ENCODE data around the gene SNRNP40.

The SNRNP40 gene

DNA sequence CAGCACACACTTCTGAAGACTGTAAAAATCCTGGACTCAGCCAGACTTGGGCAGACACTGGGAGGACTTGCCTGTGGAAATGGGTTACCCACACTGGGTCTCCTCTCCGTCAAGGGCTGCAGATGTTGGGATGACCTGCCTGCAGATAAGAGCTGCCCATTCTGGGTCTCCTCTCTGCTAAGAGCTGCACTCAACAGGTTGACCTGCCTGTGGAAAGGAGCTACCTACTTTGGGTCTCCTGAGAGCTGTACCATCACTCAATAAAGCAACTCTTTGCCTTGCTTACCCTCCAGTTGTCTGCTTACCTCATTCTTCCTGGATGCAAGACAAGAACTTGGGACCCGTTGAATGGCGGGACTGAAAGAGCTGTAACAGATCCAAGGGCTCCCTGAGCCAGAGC is 28.4 kb upstream of the SNRNP40 start:
- TF ChIP-seq, protein P1, sequence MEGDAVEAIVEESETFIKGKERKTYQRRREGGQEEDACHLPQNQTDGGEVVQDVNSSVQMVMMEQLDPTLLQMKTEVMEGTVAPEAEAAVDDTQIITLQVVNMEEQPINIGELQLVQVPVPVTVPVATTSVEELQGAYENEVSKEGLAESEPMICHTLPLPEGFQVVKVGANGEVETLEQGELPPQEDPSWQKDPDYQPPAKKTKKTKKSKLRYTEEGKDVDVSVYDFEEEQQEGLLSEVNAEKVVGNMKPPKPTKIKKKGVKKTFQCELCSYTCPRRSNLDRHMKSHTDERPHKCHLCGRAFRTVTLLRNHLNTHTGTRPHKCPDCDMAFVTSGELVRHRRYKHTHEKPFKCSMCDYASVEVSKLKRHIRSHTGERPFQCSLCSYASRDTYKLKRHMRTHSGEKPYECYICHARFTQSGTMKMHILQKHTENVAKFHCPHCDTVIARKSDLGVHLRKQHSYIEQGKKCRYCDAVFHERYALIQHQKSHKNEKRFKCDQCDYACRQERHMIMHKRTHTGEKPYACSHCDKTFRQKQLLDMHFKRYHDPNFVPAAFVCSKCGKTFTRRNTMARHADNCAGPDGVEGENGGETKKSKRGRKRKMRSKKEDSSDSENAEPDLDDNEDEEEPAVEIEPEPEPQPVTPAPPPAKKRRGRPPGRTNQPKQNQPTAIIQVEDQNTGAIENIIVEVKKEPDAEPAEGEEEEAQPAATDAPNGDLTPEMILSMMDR (conservative IDR thresholded peaks at IDR 0.05) = no peak
- H3K27ac ChIP-seq = no peak overlapping the region

- H3K27ac ChIP-seq = no peak overlapping the region
- TF ChIP-seq, protein P1 (conservative IDR thresholded peaks at IDR 0.05) = no peak
Measured at GRCh38 chr1:31324093-31324492, 27.5 kb upstream of the SNRNP40 start.

- TF ChIP-seq, protein P1 (conservative IDR thresholded peaks at IDR 0.05) = no peak
- H3K27ac ChIP-seq = no peak overlapping the region
Measured at GRCh38 chr1:31318146-31318545, 21.6 kb upstream of the SNRNP40 start.

GRCh38 chr1:31315902-31316301 is 19.3 kb upstream of the SNRNP40 start:
- TF ChIP-seq, protein P1 (conservative IDR thresholded peaks at IDR 0.05) = no peak

GRCh38 chr1:31310198-31310597 is 13.6 kb upstream of the SNRNP40 start:
- no peak overlapping the region for H3K27ac ChIP-seq
- TF ChIP-seq, protein P1 (conservative IDR thresholded peaks at IDR 0.05) = no peak

More at GRCh38 chr1:31315902-31316301, 19.3 kb upstream of the SNRNP40 start:
- no peak overlapping the region for H3K27ac ChIP-seq

DNA sequence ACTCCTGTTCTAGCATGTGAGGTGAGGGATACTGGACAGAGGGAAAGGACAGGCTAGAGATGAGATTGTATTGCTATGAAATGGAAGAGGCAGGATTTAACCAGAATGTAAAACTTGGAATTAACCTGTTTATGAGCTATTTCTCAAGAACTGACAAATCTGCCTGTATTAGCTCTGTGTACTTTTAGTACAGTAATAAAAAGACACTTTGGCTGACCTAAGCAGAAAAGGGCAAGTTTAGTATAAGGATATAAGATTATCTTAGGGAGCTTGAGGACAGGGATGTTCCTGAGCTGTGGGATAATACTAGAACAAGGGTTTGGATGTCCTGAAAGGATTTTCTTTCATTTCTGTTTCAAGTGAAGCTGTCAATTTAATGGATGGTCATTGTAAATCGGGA is 11.4 kb upstream of the SNRNP40 start:
- TF ChIP-seq, protein P1 (conservative IDR thresholded peaks at IDR 0.05) = no peak
- peak overlapping the region; percentile 37 for H3K27ac ChIP-seq

GRCh38 chr1:31306278-31306677 is 9.7 kb upstream of the SNRNP40 start:
- H3K27ac ChIP-seq = no peak overlapping the region
- TF ChIP-seq, protein P1 (conservative IDR thresholded peaks at IDR 0.05) = no peak

Data from VCaP (cell line).